ENCODE measurements around the gene FXYD5.

The FXYD5 gene

DNA sequence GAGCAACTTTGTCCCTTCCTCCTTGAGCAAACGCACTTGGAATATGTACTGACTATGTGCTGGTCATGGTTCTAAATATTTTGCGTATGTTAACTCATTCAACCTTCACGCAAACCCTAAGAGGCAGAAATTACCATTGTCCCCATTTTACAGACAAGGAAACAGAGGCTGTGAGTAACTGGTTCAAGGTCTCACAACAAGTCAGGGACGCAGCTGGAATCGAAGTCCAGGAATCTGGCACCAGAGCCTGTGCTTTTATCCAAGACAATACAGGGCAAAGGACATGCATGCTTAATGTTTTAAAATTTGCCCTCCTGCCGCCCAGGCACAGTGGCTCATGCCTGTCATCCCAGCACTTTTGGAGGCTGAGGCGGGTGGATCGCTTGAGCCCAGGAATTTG is 5.1 kb downstream of the FXYD5 start:
- TF ChIP-seq SIN3A (IDR thresholded peaks at IDR 0.05; ENCODE audit: borderline replicate concordance, insufficient read depth, low read length) (no peak), FOXP2 (optimal IDR thresholded peaks at IDR 0.05; ENCODE audit: borderline replicate concordance, extremely low read depth, extremely low read length, insufficient read depth) (no peak), REST (IDR thresholded peaks at IDR 0.05; ENCODE audit: insufficient read depth in 1 of 2, low read depth in 2 of 2, low read length in 2 of 2) (no peak), POLR2AphosphoS5 (IDR thresholded peaks at IDR 0.05; ENCODE audit: low read depth, low read length) (no peak), TAF1 (IDR thresholded peaks at IDR 0.05; ENCODE audit: borderline replicate concordance, insufficient read depth, low read length) (no peak)

DNA sequence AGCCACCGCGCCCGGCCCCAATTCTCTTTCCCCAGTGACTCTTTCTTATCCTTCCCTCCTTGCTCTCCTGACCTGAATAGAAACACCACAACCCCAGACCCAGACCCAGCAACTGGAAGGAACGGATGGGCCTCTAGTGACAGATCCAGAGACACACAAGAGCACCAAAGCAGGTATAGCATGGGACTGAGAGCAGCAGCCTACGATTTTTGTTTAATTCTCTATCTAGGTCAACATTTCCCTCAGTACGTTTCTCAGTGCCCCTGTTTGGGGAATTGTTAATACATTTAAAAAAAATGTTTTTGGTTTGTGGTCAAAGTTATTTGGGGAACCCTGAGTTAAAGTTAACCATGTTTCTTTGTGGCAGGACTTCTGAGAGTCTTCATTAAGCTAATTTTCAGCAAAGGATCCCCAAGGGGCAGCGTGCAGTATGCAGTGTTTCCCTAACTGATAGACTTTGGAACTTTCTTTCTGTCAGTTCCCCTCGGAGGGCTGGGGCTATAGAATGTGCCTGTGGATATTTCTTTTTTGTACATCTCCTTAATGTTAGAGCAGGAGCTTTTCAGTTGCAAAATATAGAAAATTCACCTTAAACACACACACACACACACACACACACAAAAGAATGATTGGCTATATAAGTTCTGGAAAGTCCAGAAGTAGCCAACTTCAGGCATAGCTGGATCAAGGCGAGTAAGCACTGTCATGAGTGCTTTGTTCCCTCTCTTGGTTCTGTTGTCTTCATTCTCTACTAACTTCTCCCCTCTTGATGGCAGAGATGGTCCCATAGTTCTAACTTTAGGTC is 6.3 kb downstream of the FXYD5 start:
- TF ChIP-seq SIN3A (IDR thresholded peaks at IDR 0.05; ENCODE audit: borderline replicate concordance, insufficient read depth, low read length): no peak
- TF ChIP-seq FOXP2 (optimal IDR thresholded peaks at IDR 0.05; ENCODE audit: borderline replicate concordance, extremely low read depth, extremely low read length, insufficient read depth): no peak
- TF ChIP-seq POLR2AphosphoS5 (IDR thresholded peaks at IDR 0.05; ENCODE audit: low read depth, low read length): no peak
- no peak for TF ChIP-seq TAF1 (IDR thresholded peaks at IDR 0.05; ENCODE audit: borderline replicate concordance, insufficient read depth, low read length)
- TF ChIP-seq REST (IDR thresholded peaks at IDR 0.05; ENCODE audit: insufficient read depth in 1 of 2, low read depth in 2 of 2, low read length in 2 of 2): no peak

DNA sequence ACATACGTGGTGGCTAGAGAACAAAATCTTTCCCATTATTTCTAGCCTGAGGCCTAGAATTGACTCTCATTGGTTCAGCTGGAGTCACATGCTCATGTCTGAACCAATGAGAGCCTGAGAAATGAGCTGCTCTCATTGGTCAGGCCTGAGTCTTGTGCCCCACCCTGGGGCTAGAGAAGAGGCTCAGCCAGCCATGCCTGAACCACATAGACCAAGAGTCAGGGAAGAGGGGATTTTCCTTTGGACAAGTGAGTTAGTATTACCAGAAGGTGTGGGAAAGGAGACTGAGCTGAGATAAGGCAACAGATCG is 6.9 kb downstream of the FXYD5 start:
- TF ChIP-seq FOXP2 (optimal IDR thresholded peaks at IDR 0.05; ENCODE audit: borderline replicate concordance, extremely low read depth, extremely low read length, insufficient read depth) (no peak), TAF1 (IDR thresholded peaks at IDR 0.05; ENCODE audit: borderline replicate concordance, insufficient read depth, low read length) (no peak), SIN3A (IDR thresholded peaks at IDR 0.05; ENCODE audit: borderline replicate concordance, insufficient read depth, low read length) (no peak), REST (IDR thresholded peaks at IDR 0.05; ENCODE audit: insufficient read depth in 1 of 2, low read depth in 2 of 2, low read length in 2 of 2) (no peak), POLR2AphosphoS5 (IDR thresholded peaks at IDR 0.05; ENCODE audit: low read depth, low read length) (no peak)

- TF ChIP-seq FOXP2 (optimal IDR thresholded peaks at IDR 0.05; ENCODE audit: borderline replicate concordance, extremely low read depth, extremely low read length, insufficient read depth) (no peak), SIN3A (IDR thresholded peaks at IDR 0.05; ENCODE audit: borderline replicate concordance, insufficient read depth, low read length) (no peak), TAF1 (IDR thresholded peaks at IDR 0.05; ENCODE audit: borderline replicate concordance, insufficient read depth, low read length) (no peak), REST (IDR thresholded peaks at IDR 0.05; ENCODE audit: insufficient read depth in 1 of 2, low read depth in 2 of 2, low read length in 2 of 2) (no peak), POLR2AphosphoS5 (IDR thresholded peaks at IDR 0.05; ENCODE audit: low read depth, low read length) (no peak)
Observed at GRCh38 chr19:35162471-35163326, 8.2 kb downstream of the FXYD5 start.

Measured in PFSK-1 (cell line).